ENCODE measurements around the gene TBXA2R. TPM values are rescaled to one million over a fixed set of nuclear protein-coding genes. Genes with fewer than 3 reads are reported as not detected.
"Not testable (repeated sequence)": the region's sequence is repeated elsewhere in the genome, so short reads cannot be mapped to it uniquely, and the experiment has no call there.

Gene TBXA2R
- total RNA-seq, 4 donors from 2014 or later, result 0.27 to 0.79 TPM; not detected in 2

- H3K4me3 ChIP-seq, result peak overlapping the region in 3 of 4 donors; percentile 16 to 42 (median 24)
- intact Hi-C loops (cut with DNase I; ENCODE audit: low total_unique reads), result loop anchor here (2.0 kb wide), 1 partner anchor 37 kb away; no protein-coding TSS in a partner anchor
- no peaks in the 10 kb centered on the region for H3K36me3 ChIP-seq
- peak; percentile 41 to 49 (median 44) for TF ChIP-seq CTCF (IDR thresholded peaks at IDR 0.05)
- no peak for TF ChIP-seq EP300 (IDR thresholded peaks at IDR 0.05; ENCODE audit: low read depth)
- peaks cover 29% of the 10 kb centered on the region for H3K27me3 ChIP-seq
- no peak for DNase-seq
- in situ Hi-C loops (cut with MboI; ENCODE audit: low pct_ligation_motif_present in 1 of 4, low pct_unique_long_range_greater_than_20kb in 1 of 4, low sequenced_read_pairs in 3 of 4), result no loop called here
- H3K27ac ChIP-seq, result no peak overlapping the region
- H3K9me3 ChIP-seq, result no peaks in the 10 kb centered on the region
- peaks cover 3 to 17% (median 8%) of the 10 kb centered on the region in 4 donors for H3K4me1 ChIP-seq
- 44% methylated on average over 7 of the region's 16 CpGs; no CpG with 5 or more reads in 1 of the 2 donors for WGBS, 2 donors (ENCODE audit: low coverage in 1 of 2)
These were observed 20.5 kb downstream of the TBXA2R start for GRCh38 chr19:3586127-3586626.

GRCh38 chr19:3585301-3586126 is 21.2 kb downstream of the TBXA2R start, which contains the start of gene GIPC3:
TSS of gene GIPC3 (plus strand) at chr19:3585478. CDS start at chr19:3585598, 120 bp downstream.
- H3K4me1 ChIP-seq, result peaks cover 3 to 17% (median 9%) of the 10 kb centered on the region in 4 donors
- peak within 1 kb of the TSS in 3 of 4 donors; percentile 16 to 42 (median 24) for H3K4me3 ChIP-seq
- H3K27me3 ChIP-seq, result peaks cover 29% of the 10 kb centered on the region
- in situ Hi-C loops (cut with MboI; ENCODE audit: low pct_ligation_motif_present in 1 of 4, low pct_unique_long_range_greater_than_20kb in 1 of 4, low sequenced_read_pairs in 3 of 4), result no loop called here
- no peak for TF ChIP-seq CTCF (IDR thresholded peaks at IDR 0.05)
- no peak for TF ChIP-seq EP300 (IDR thresholded peaks at IDR 0.05; ENCODE audit: low read depth)
- no peak for TF ChIP-seq POLR2A (IDR thresholded peaks at IDR 0.05)
- TF ChIP-seq POLR2AphosphoS5 (IDR thresholded peaks at IDR 0.05), result no peak
- H3K9me3 ChIP-seq, result no peaks in the 10 kb centered on the region
- H3K27ac ChIP-seq, result no peak within 1 kb of the TSS
- WGBS, 2 donors (ENCODE audit: low coverage in 1 of 2), result 37% methylated on average over 19 of the region's 84 CpGs; no CpG with 5 or more reads in 1 of the 2 donors
- intact Hi-C loops (cut with DNase I; ENCODE audit: low total_unique reads), result loop anchor here (2.0 kb wide), 1 partner anchor 37 kb away; no protein-coding TSS in a partner anchor
- no peak for DNase-seq
- no peaks in the 10 kb centered on the region for H3K36me3 ChIP-seq

GRCh38 chr19:3584036-3584802 is 22.5 kb downstream of the TBXA2R start:
- H3K4me3 ChIP-seq; H3K9me3 ChIP-seq; H3K27ac ChIP-seq; in situ Hi-C loops (cut with MboI; ENCODE audit: low pct_ligation_motif_present in 1 of 4, low pct_unique_long_range_greater_than_20kb in 1 of 4, low sequenced_read_pairs in 3 of 4); H3K36me3 ChIP-seq; intact Hi-C loops (cut with DNase I; ENCODE audit: low total_unique reads); DNase-seq: not testable (repeated sequence)
- peaks cover 3 to 17% (median 11%) of the 10 kb centered on the region in 4 donors for H3K4me1 ChIP-seq
- 73 to 88% methylated on average over 5 to 15 of the region's 15 CpGs for WGBS, 2 donors (ENCODE audit: low coverage in 1 of 2)
- peaks cover 29% of the 10 kb centered on the region for H3K27me3 ChIP-seq

- 86% methylated on average over 4 of the region's 4 CpGs; no CpG with 5 or more reads in 1 of the 2 donors for WGBS, 2 donors (ENCODE audit: low coverage in 1 of 2)
- in situ Hi-C loops (cut with MboI; ENCODE audit: low pct_ligation_motif_present in 1 of 4, low pct_unique_long_range_greater_than_20kb in 1 of 4, low sequenced_read_pairs in 3 of 4); H3K36me3 ChIP-seq; DNase-seq; H3K27ac ChIP-seq; H3K9me3 ChIP-seq; intact Hi-C loops (cut with DNase I; ENCODE audit: low total_unique reads); H3K4me3 ChIP-seq: not testable (repeated sequence)
- Histone ChIP-seq H3K4me1 (peaks cover 6 to 31% (median 20%) of the 10 kb centered on the region in 4 donors), H3K27me3 (peaks cover 28% of the 10 kb centered on the region)
These were observed 24.9 kb downstream of the TBXA2R start for GRCh38 chr19:3581792-3582191.

Data from transverse colon (tissue), 4 donors.